Liver (tissue), 9 donors: ENCODE data around the gene ZNF772. TPM values are rescaled to one million over a fixed set of nuclear protein-coding genes. Genes with fewer than 3 reads are reported as not detected.

Experiments
- DNase-seq: peaks from one replicate; pipeline ENCODE4 v3.0.0-alpha.2; 2017; ENCODE audit warnings: low spot score
- H3K27ac ChIP-seq, 2 donors: one replicate each; pipeline ENCODE4 v1.7.0; 2013; ENCODE audit warnings: inconsistent platforms in 2 of 2, low read length in 2 of 2, control low read depth in 1 of 2, low read depth in 1 of 2, mild to moderate bottlenecking in 1 of 2
- H3K27me3 ChIP-seq, 4 donors: one replicate each; pipeline versions ENCODE4 v1.6.1 to v1.7.0; 2013; ENCODE audit warnings: low read length in 3 of 4, inconsistent platforms in 1 of 4, mild to moderate bottlenecking in 1 of 4, moderate library complexity in 1 of 4; ENCODE audit not compliant: control insufficient read depth in 4 of 4, insufficient read depth in 4 of 4
- H3K36me3 ChIP-seq, 4 donors: one replicate each; pipeline versions ENCODE4 v1.6.1 to v1.7.0; 2013; ENCODE audit warnings: low read length in 3 of 4, mild to moderate bottlenecking in 3 of 4, low read depth in 1 of 4, moderate library complexity in 1 of 4; ENCODE audit not compliant: control insufficient read depth in 4 of 4, insufficient read depth in 3 of 4
- H3K4me1 ChIP-seq, 4 donors: one replicate each; pipeline versions ENCODE4 v1.6.1 to v1.7.0; 2013; ENCODE audit warnings: low read length in 3 of 4, mild to moderate bottlenecking in 3 of 4, moderate library complexity in 1 of 4; ENCODE audit not compliant: control insufficient read depth in 4 of 4, insufficient read depth in 4 of 4
- H3K4me3 ChIP-seq, 3 donors: one replicate each; pipeline versions ENCODE4 v1.6.1 to v1.7.0; 2013; ENCODE audit warnings: low read length in 3 of 3, control low read depth in 1 of 3, low read depth in 1 of 3, mild to moderate bottlenecking in 1 of 3
- H3K9ac ChIP-seq, 2 donors: one replicate each; pipeline ENCODE4 v1.7.0; 2013; ENCODE audit warnings: low read length in 2 of 2, mild to moderate bottlenecking in 2 of 2, moderate library complexity in 2 of 2, control low read depth in 1 of 2, low read depth in 1 of 2
- H3K9me3 ChIP-seq, 4 donors: one replicate each; pipeline versions ENCODE4 v1.6.1 to v1.7.0; 2013; ENCODE audit warnings: low read length in 3 of 4; ENCODE audit not compliant: control insufficient read depth in 4 of 4
- CTCF ChIP-seq: fragments of 150-350 bp; IDR thresholded peaks from 2 replicates; pipeline ENCODE4 v1.5.1; 2017; ENCODE audit warnings: improper control_type of control experiment, low read depth, low read length; ENCODE audit not compliant: missing input control
- EGR1 ChIP-seq, 2 donors: IDR thresholded peaks; 2 replicates each; pipeline ENCODE4 v1.6.1; 2016 to 2018; ENCODE audit warnings: antibody characterized with exemption in 2 of 2, low read depth in 2 of 2
- GABPA ChIP-seq, 2 donors: IDR thresholded peaks in 1 of 2; conservative IDR thresholded peaks in 1 of 2; 2 replicates each; pipeline ENCODE4 v1.6.1; 2016; ENCODE audit warnings: antibody characterized with exemption in 2 of 2, mild to moderate bottlenecking in 1 of 2, moderate library complexity in 1 of 2
- HNF4A ChIP-seq, 2 donors: conservative IDR thresholded peaks; 2 replicates each; pipeline ENCODE4 v1.6.1; 2016; ENCODE audit warnings: antibody characterized with exemption in 2 of 2, mild to moderate bottlenecking in 2 of 2
- HNF4G ChIP-seq: IDR thresholded peaks from 2 replicates; pipeline ENCODE4 v1.6.1; 2016; ENCODE audit warnings: antibody characterized with exemption
- JUND ChIP-seq, 2 donors: IDR thresholded peaks; 2 replicates each; pipeline ENCODE4 v1.6.1; 2016; ENCODE audit warnings: antibody characterized with exemption in 2 of 2
- NR2F2 ChIP-seq: IDR thresholded peaks from 2 replicates; pipeline ENCODE4 v1.6.1; 2016; ENCODE audit warnings: antibody characterized with exemption
- RXRA ChIP-seq, 2 donors: IDR thresholded peaks; 2 replicates each; pipeline ENCODE4 v1.6.1; 2017 to 2018; ENCODE audit warnings: antibody characterized with exemption in 2 of 2, mild to moderate bottlenecking in 1 of 2
- TAF1 ChIP-seq: conservative IDR thresholded peaks from 2 replicates; pipeline ENCODE4 v1.6.1; 2016; ENCODE audit warnings: antibody characterized with exemption, mild to moderate bottlenecking
- WGBS: extraction: QIAGEN DNeasy Blood & Tissue Kit; methylation state at CpG from one replicate; pipeline ENCODE4 v1.1.7; 2013; 5-methylcytosine and 5-hydroxymethylcytosine counted together
- polyA plus RNA-seq, 2 donors: library from polyadenylated mRNA; stranded (reverse) in 1 of 2; unstranded in 1 of 2; fragments of 200-250 nt in 1 of 2; fragments of >200 nt in 1 of 2; fragmentation: Nextera tagmentation in 1 of 2; extraction: Ambion mirVana in 1 of 2; gene quantifications; one replicate each; pipeline versions ENCODE4 v1.2.1 to v1.2.3, GENCODE V29; 2013 to 2015
- total RNA-seq, 2 donors: library from RNA; depleted of rRNA; stranded (reverse); fragments of >200 nt; gene quantifications; one replicate each; pipeline ENCODE4 v1.2.3, GENCODE V29; 2014
- TF ChIP-seq, protein P1 (sequence below): IDR thresholded peaks from 2 replicates; pipeline ENCODE4 v1.6.1; 2016; ENCODE audit warnings: antibody characterized with exemption
- TF ChIP-seq, protein P2 (sequence below): IDR thresholded peaks from 2 replicates; pipeline ENCODE4 v1.6.1; 2016; ENCODE audit warnings: antibody characterized with exemption, mild to moderate bottlenecking
- TF ChIP-seq, protein P3 (sequence below): IDR thresholded peaks from 2 replicates; pipeline ENCODE4 v1.6.1; 2016; ENCODE audit warnings: antibody characterized with exemption
- donor health status: healthy.
- donor health status: healthy.
- donor health status: healthy.
- donor health status: healthy.
- donor health status: healthy.

Gene ZNF772
- total and polyA plus RNA-seq, 4 donors: 0.81 to 11.1 (median 3.5) TPM

DNA sequence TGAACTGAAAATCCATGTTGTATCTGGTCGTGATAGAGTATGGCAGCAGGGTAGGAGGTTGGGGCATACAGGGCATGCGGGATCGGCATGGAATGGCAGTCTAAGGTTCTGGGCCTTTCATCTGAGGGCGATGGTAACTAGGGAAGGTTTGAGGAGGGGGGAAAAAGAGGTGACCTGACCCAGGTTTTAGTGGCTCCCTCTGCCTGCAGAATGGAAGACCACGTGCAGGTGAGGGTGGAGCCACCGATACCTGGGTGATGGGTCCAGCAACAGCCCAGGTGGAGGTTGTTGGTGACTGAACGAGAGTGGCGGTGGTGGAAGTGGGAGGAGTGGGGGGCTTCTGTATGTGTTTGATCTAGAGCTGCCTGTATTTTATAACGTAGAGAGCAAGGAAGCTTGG is 38.4 kb downstream of the ZNF772 start:
- Histone ChIP-seq H3K9me3 (peaks cover 11 to 34% (median 27%) of the 10 kb centered on the region in 4 donors), H3K4me3 (peak overlapping the region in 1 of 3 donors; percentile 10), H3K27ac (no peak overlapping the region), H3K4me1 (peaks cover 0 to 16% (median 14%) of the 10 kb centered on the region in 4 donors), H3K27me3 (no peaks in the 10 kb centered on the region), H3K36me3 (peaks cover 4 to 29% (median 24%) of the 10 kb centered on the region in 4 donors), H3K9ac (no peak overlapping the region)
- TF ChIP-seq NR2F2: no peak
- TF ChIP-seq GABPA (IDR thresholded peaks at IDR 0.05 in 1 of 2, conservative IDR thresholded peaks at IDR 0.05 in 1 of 2): no peak
- TF ChIP-seq TAF1: no peak
- no peak for TF ChIP-seq CTCF
- TF ChIP-seq, protein P1, sequence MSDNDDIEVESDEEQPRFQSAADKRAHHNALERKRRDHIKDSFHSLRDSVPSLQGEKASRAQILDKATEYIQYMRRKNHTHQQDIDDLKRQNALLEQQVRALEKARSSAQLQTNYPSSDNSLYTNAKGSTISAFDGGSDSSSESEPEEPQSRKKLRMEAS: no peak
- no peak for TF ChIP-seq EGR1 (IDR thresholded peaks at IDR 0.05; ENCODE audit: low read depth in 2 of 2)
- TF ChIP-seq, protein P2, sequence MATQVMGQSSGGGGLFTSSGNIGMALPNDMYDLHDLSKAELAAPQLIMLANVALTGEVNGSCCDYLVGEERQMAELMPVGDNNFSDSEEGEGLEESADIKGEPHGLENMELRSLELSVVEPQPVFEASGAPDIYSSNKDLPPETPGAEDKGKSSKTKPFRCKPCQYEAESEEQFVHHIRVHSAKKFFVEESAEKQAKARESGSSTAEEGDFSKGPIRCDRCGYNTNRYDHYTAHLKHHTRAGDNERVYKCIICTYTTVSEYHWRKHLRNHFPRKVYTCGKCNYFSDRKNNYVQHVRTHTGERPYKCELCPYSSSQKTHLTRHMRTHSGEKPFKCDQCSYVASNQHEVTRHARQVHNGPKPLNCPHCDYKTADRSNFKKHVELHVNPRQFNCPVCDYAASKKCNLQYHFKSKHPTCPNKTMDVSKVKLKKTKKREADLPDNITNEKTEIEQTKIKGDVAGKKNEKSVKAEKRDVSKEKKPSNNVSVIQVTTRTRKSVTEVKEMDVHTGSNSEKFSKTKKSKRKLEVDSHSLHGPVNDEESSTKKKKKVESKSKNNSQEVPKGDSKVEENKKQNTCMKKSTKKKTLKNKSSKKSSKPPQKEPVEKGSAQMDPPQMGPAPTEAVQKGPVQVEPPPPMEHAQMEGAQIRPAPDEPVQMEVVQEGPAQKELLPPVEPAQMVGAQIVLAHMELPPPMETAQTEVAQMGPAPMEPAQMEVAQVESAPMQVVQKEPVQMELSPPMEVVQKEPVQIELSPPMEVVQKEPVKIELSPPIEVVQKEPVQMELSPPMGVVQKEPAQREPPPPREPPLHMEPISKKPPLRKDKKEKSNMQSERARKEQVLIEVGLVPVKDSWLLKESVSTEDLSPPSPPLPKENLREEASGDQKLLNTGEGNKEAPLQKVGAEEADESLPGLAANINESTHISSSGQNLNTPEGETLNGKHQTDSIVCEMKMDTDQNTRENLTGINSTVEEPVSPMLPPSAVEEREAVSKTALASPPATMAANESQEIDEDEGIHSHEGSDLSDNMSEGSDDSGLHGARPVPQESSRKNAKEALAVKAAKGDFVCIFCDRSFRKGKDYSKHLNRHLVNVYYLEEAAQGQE: no peak
- 95% methylated on average over 9 of the region's 9 CpGs for WGBS
- DNase-seq: no peak

GRCh38 chr19:57437931-57438330 is 39.4 kb downstream of the ZNF772 start:
- no peak for TF ChIP-seq HNF4G
- TF ChIP-seq RXRA (IDR thresholded peaks at IDR 0.05): no peak
- no peak for TF ChIP-seq JUND (IDR thresholded peaks at IDR 0.05)
- TF ChIP-seq TAF1: no peak
- TF ChIP-seq, protein P2: no peak
- TF ChIP-seq HNF4A (conservative IDR thresholded peaks at IDR 0.05): no peak
- TF ChIP-seq, protein P3, sequence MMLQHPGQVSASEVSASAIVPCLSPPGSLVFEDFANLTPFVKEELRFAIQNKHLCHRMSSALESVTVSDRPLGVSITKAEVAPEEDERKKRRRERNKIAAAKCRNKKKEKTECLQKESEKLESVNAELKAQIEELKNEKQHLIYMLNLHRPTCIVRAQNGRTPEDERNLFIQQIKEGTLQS: no peak
- no peak for TF ChIP-seq EGR1 (IDR thresholded peaks at IDR 0.05; ENCODE audit: low read depth in 2 of 2)
- Histone ChIP-seq H3K27me3 (no peaks in the 10 kb centered on the region), H3K9ac (no peak overlapping the region), H3K4me1 (peaks cover 0 to 16% (median 14%) of the 10 kb centered on the region in 4 donors), H3K4me3 (no peak overlapping the region), H3K9me3 (peaks cover 8 to 26% (median 19%) of the 10 kb centered on the region in 4 donors), H3K27ac (no peak overlapping the region), H3K36me3 (peaks cover 4 to 19% (median 14%) of the 10 kb centered on the region in 4 donors)
- DNase-seq: no peak
- 85% methylated on average over 4 of the region's 4 CpGs for WGBS
